NCI-H2107 (cell line): Measurements from ENCODE around the gene ACAP1.
"Not testable (repeated sequence)": the region's sequence is repeated elsewhere in the genome, so short reads cannot be mapped to it uniquely, and the experiment has no call there.

ENCODE experiments used
- DNase-seq: peaks from one replicate; lab custom pipeline; 2025; lab: John Stamatoyannopoulos, UW

The ACAP1 gene

DNA sequence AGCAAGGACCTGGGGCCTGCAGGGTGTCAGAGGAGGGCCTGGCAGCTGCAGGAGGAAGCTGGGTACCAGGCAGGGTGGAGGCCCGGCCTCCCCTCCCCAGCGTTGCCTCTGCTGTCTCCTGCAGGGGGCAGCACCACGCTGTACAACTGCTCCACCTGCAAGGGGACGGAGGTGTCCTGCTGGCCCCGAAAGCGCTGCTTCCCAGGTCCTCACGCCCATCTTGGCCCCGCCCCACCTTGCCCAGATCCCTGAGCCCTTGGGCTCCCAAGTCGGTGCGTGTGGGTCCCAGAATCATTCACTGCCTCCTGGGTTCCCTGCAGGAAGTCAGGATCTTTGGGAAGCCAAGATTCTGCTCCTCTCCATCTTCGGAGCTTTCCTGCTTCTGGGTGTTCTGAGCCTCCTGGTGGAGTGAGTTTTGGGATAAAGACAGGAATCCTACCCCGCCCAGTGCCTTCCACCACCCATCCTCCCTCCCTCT is 19.8 kb downstream of the ACAP1 start:
- DNase-seq = peak; percentile 31

DNA sequence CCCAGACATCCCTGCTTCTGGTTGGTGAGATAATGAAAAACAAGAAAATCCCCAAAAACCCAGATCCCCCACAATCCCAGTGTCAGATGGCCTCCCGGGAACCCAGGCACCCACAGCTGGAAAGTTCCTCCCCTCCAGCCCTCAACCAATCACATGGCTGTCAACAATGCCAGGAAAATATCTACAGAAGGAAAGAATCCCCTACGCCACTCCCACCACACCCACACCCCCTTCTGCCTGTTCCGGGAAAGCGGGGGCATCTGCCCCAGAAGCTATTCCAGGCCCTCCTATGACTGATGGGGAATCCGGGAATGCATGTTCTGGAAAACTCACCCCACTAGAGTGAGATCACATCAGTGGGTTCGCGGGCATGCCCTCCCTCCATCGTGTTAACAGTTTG is 20.4 kb downstream of the ACAP1 start:
- no peak for DNase-seq

DNA sequence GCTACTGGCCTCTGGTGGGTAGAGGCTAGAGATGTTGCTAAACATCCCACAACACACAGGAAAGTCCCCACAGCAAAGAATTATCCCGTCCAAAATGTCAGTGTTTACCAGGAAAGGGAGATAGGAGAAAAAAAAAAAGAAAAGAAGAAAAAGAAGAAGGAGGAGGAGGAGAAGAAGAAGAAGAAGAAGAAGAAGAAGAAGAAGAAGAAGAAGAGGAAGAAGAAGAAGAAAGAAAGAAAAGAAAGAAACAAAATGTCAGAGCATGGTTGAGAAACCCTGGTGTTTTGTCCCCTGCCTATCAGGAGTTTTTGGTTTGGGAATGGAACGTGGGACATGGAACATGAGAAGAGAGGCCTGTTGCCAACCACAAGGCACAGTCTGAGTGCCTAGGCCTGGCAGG is 21.1 kb downstream of the ACAP1 start:
- DNase-seq = no peak

DNA sequence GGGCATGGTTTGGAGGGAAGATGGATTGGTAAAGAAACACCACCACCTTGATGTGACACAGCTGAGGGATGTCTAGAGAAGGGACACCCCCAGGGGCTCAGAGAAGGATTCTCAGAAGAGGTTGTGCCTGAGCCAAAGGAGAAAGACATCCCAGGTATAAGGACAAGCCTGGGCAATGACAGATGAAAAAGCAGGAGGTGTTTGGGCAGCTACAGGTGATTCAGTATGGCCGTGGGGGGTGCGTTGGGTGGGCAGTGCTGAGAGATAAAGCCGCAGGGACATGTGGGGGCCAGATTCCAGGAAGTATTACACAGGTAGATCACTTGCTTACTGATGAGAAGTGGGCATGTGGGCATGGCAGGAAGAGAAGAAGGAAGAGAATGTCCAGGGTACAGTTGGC is 25.6 kb downstream of the ACAP1 start:
- DNase-seq = no peak

DNA sequence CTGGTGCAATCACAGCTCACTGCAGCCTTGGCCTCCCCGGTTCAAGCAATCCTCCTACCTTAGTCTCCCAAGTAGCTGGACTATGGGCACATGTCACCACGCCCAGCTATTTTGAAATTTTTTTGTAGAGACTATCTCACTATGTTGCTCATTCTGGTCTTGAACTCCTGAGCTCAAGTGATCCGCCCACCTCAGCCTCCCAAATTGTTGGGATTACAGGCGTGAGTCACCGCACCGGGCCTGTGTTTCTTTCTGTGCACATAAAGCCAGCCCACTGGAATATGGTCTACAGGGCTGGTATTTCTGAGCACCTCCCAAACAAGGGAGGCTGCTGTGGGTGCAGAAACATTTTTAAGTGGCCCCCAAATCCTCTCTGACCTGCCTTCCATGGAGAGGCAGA is 27.0 kb downstream of the ACAP1 start:
- DNase-seq = no peak

DNA sequence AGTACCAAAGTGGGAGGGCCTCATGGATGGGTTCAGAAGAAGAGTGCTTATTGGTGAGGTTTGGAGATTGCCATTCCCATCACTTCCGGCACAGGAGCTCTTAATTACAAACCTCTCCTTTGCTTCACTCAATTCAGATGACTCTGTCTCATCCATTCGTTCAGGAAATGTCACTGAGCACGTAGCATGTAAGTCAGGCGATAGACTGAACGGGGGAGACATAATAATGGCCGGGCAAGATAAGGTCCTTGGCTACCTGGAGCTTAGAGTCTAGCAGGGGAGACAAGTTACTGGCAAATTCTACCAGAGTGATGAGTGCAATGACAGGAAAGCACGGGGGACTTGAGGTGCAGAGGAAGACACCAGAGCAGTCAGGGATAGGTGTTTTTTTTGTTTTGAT is 29.6 kb downstream of the ACAP1 start:
- not testable (repeated sequence) for DNase-seq

DNA sequence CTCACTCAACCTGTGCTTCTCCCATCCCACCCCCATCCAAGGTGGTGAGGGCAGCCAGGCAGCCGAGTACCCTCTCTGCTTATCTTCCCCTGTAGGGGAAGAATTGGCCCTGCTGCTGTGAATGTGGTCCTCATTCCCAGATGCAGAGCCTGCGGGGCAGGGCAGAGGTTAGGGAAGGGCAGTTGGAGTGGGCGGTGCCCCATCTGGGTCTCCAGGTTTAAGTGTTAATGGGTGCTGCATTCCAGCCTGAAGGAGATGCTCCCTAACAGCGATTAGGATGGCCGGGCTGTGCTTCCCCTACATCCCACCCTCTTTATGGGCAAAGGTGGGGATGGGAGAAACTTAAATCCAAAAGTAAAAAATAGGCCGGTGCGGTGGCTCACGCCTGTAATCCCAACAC is 30.8 kb downstream of the ACAP1 start:
- DNase-seq = no peak

DNA sequence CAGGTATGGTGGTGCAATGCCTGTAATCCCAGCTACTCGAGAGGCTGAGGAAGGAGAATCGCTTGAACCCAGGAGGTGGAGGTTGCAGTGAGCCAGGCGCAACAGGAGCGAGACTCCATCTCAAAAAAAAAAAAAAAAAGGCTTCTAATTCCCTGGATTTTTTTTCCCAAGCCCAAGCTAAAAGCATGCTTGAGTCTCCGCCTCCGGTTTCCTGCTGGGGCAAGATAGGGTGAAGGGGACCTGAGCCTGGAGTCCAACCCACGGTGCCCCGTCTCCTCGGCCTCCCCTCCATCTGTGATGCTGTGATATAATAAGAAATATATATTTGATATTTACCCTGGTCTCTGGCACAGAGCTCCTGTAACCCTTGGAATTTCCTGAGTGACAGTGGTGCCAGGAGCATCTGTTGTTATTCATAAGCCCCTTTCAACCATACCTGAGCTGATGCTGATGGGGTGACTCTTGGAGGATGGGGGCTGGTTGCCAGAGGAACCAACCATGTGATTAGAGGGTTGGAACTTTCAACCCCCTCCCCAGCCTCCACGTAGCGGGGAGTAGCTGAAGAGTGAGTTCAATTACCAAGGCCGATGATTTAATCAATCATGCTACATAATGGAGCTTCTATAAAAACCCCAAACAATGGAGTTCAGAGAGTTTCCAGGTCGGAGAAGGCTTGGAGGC is 31.7 kb downstream of the ACAP1 start:
- no peak for DNase-seq

DNA sequence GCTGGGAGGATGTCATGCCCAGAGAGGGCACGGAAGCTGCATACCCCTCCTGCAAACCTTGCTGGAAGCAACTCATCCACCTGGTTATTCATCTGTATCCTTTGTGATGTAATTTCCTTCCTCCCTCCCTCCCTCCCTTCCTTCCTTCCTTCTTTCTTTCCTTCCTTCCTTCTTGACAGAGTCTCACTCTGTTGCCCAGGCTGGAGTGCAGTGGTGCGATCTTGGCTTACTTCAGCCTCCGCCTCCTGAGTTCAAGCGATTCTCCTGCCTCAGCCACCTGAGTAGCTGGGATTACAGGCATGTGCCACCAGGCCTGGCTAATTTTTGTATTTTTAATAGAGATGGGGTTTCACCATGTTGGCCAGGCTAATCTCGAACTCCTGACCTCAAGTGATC is 32.3 kb downstream of the ACAP1 start:
- DNase-seq = not testable (repeated sequence)

DNA sequence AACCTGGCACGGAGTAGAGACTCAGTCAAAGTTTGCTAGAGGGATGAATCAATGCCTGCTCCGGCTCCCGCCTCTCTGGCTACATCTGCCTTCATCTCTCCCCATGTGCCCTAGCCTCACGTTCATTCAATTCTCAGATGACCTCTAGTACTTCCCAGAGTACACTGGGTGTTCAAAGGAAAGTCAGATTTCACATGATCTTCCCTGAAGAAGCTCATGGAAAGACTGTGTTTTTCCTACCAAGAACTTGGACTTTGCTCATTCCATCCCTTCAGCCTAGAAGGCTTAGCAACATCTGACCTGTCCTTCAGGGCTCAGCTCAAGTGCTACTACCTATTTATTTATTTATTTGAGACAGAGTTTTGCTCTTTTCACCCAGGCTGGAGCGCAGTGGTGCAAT is 33.5 kb downstream of the ACAP1 start:
- no peak for DNase-seq

DNA sequence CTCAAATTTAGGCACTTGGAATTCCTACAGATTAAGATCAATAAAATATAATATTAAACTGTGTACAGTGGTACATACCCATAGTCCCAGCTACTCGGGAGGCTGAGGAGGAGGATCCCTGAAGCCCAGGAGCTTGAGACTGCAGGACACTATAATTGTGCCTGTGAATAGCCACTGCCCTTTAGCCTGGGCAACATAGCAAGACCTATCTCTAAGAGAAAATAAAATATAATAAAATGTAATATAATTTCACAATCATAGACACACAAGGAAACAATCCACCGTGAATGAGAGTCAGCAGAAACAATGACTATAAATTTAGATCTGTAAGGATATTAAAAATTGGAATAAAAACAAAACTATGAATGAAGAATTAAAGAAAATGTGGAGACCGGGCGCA is 34.5 kb downstream of the ACAP1 start:
- no peak for DNase-seq

DNA sequence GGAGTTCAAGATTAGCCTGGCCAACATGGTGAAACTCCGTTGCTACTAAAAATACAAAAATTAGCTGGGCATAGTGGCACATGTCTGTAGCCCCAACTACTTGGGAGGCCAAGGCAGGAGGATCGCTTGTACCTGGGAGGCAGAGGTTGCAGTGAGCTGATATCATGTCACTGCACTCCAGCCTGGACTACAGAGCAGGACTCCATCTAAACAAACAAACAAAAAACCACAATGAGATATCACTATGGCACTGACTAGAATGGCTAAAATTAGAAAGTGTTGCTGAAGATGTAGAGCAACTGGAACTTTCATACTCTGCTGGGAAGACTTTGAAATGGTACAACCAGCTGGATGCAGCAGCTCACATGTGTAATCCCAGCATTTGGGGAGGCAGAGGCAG is 38.0 kb downstream of the ACAP1 start:
- DNase-seq = no peak

DNA sequence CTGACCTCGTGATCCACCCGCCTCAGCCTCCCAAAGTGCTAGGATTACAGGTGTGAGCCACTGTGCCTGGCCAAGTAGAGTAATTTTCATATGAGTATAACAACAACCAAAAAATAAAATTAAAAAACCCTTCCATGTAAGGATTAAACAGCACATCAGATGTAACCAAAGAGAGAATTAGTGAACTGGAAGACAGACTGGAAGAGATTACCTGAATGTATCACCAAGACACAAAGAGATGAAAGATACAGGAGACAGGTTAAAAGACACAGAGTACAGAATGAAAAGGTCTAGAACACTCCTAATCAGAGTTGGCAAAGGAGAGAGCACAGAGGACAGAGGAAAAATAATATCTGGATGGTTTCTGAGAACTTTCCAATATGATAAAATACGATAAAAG is 42.8 kb downstream of the ACAP1 start:
- no peak for DNase-seq

DNA sequence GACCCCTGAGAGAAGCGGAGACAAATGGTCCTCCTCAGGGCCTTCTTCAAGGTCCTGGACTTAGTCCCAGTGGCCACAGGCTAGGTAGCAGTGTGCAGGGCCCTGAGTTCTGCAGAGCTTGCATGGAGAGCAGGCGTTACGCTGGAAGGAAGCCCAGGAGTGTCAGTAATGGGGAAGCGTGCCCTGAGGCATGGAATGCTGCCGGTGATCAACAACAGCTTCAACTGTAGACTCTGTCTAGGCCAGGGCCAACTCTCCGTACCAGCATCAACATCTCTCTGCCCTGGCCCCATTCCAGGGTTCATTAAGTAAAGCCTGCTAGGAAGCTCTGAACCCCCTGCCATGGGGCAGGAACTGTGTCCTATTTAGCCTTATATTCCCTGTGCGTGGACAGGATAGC is 44.0 kb downstream of the ACAP1 start:
- no peak for DNase-seq

DNA sequence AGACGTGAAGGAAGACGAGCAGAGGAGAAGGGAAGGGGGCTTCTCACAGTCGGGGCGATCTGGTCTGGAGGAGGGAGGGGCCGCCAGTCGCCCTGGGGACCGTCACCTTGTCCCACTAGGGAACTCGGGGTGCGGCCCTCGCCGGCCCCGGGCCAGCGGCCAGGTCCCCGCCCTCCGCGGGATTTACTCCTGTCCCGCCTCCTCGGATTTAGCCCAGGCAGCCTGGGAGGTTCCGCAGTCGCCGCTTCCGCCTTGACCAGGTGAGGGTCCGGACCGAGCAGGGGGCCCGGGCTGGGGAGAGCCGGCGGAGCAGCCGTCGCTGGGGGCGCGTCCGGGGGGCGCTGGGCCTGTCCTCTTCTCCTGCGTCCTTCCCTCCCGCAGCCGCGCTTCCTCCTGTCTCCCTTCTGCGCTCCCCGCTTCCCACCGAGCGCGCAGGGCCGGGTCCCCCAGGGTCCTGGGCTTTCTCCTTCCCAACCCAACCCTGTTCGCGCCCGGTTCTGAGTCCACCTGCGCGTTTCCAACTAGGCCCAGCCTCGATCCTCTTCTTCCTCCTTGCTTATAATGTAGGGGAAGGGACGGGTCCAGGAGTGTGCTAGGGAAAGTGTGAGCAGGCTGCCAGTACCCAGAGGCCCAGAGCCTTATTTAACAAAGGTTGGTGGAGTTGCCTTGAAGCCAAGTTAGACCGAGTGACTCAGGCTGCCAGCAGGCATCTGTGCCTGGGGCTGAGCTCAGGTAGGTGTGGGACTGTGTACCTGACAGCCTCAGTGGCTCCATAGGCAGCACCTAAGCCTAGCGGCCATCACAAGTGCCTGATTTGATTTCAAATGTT is 44.7 kb downstream of the ACAP1 start, which contains the start of gene TNK1:
TSS of gene TNK1 (plus strand) at position 235 of the 829 bp plus-strand sequence. CDS start 1,838 bp downstream, outside the sequence.
- no peak for DNase-seq

DNA sequence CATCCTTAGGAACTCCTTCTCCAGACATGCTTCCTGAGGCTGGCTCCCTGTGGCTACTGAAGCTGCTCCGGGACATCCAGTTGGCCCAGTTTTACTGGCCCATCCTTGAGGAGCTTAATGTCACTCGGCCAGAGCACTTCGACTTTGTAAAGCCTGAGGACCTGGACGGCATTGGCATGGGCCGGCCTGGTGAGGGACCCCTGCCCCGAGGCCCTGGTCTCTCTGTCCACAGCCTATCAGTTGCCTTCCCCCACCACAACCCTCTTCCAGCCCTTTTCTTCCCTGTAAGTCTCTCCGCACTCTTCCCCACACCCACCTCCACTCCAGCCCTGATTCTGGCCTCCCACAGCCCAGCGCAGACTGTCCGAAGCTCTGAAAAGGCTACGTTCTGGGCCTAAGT is 46.6 kb downstream of the ACAP1 start:
- DNase-seq = no peak

DNA sequence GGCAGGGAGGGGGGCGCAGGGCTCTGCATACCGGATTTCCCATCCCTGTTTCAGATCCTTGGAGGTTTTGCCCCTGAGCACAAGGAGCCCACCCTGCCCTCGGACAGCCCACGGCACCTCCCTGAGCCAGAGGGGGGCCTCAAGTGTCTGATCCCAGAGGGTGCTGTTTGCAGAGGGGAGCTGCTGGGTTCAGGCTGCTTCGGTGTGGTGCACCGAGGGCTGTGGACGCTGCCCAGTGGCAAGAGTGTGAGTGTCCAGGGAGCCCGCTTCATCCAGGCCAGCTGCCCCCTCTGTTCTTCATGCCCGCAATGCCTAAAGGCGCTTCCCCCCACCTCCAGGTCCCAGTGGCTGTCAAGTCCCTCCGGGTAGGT is 47.0 kb downstream of the ACAP1 start:
- DNase-seq = no peak

DNA sequence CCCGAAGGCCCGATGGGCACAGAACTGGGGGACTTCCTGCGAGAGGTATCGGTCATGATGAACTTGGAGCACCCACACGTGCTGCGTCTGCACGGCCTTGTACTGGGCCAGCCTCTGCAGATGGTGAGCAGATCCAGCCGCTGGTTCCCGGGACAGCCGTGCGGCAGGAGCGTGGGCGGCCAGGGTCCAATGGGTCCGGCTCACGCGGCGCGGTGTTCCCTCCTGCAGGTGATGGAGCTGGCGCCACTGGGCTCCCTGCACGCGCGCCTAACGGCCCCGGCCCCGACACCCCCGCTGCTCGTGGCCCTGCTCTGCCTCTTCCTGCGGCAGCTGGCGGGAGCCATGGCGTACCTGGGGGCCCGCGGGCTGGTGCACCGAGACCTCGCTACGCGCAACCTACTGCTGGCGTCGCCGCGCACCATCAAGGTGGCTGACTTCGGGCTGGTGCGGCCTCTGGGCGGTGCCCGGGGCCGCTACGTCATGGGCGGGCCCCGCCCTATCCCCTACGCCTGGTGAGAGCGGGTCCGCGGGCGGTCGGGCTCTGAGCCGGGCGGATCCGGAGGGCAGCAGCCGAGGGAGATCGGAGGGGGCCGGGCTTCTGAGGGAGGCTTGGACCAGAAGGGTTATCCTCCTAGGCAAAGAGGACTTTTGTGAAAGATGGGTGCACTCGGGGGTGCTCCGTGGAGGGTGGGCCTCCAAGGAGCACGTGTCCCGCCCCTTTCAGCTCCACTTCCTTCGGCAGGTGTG is 47.6 kb downstream of the ACAP1 start:
- no peak for DNase-seq

DNA sequence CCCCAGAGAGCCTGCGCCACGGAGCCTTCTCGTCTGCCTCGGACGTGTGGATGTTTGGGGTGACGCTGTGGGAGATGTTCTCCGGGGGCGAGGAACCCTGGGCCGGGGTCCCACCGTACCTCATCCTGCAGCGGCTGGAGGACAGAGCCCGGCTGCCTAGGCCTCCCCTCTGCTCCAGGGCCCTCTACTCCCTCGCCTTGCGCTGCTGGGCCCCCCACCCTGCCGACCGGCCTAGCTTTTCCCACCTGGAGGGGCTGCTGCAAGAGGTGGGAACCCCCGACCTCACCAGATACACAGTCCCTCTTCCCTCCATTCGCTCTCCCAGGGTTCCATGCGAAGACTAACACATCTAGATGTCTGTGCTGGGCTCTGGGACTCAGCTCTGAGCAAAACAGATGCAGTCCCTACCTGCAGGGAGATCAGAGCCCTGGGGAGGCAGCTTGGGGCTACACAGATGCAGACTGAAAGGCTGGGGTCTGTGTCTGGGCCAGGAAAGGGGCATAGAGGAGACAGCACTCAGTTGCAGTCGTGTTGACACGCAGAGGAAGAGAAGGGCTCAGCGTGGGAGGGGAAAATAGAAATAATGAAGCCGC is 48.3 kb downstream of the ACAP1 start:
- no peak for DNase-seq

DNA sequence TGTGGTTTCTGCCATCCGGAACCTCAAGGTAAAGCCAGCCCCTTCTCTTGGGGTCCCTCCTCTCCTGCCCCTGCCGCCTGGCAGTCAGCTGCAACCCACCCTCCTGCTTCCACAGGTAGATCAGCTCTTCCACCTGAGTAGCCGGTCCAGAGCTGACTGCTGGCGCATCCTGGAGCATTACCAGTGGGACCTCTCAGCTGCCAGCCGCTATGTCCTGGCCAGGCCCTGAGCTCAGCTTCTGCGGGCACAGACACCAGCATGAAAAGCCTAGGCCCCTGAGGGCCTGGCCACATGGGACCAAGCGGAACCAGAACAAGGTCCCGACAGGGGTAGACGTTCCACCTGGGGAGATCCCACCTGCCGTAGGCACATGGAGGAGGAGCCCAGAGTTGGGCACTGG is 52.5 kb downstream of the ACAP1 start:
- no peak for DNase-seq

DNA sequence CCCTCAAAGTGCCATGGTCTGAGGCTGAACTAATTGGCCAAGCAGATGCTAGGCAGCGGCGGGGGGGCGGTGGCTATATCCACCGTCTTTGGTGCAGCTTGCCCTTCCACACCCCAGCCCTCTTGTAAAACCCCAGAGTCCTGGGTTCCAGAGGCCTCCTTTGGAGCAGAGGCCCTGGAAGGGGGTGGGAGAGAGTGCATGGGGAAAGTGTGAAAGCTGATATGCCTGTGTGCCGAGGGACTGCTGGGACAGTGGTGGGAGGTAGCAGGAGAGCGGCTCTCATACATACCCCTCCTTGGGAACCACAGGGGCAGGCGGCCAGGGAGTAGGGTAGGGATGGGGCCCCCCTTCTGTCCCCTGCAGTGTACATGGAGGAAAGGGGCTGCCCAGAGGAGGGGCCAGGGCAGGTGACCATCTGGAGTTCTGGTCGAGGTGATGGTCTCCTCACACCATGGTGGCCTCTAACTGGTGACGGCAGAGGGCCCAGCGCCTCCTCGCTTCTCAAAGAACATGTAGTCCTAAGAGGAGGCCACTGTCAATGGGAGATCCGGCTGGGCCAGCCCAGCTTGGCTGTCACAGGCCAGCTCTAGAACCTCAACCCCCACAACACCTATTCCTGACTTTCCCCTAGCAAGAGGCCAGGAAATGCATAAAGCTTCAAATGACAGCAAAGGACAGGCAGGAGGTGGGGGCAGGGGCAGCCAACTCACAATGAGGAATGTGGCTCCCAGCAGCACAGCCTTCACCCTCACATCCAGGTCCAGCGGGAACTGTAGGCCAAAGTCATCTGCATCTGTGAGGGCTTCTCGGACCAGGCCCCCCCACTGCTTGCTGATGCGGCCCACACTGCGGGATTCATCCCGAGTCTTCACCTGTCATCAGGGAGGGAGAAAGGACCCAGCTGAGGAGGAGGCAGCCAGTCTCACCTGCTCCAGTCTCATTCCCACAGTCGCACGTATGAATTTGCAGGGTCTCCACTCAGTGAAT is 53.9 kb downstream of the ACAP1 start:
- no peak for DNase-seq
